Right renal cortex interstitium (tissue), 3 donors: Measurements from ENCODE around the gene SLC46A2. TPM values are rescaled to one million over a fixed set of nuclear protein-coding genes. Genes with fewer than 3 reads are reported as not detected.

Experiments used
- DNase-seq, 3 donors: peaks; one replicate each; pipeline ENCODE4 v3.0.0-alpha.2; 2013; ENCODE audit warnings: low read depth in 3 of 3, low spot score in 2 of 3
- polyA plus RNA-seq, 3 donors: library from polyadenylated mRNA; unstranded; fragments of 120-200 nt; gene quantifications; one replicate each; pipeline ENCODE4 v1.2.1, GENCODE V29; 2013; ENCODE audit not compliant: insufficient read length in 3 of 3

The SLC46A2 gene
- polyA plus RNA-seq, 3 donors, result 0.08 to 0.30 (median 0.12) TPM

DNA sequence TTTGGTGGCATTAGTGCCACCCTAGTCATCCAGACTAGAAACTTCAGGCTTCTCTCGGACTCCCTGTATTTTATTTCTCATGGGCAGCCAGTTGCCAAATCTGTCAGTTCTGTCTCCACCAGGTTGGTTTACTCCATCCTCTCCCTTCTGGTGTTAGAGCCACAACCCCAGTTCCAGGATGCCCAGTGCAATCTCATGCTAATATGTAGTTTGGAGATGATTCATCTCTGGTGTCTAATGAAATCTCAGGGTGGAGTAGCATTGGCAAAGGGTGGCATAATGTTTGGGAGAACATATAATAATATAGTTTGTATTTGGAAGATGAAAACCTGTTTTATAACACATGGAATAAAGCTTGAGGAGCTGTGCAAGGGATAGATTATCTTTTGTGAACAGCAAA lies 30.2 kb downstream of the SLC46A2 start:
- no peak for DNase-seq

DNA sequence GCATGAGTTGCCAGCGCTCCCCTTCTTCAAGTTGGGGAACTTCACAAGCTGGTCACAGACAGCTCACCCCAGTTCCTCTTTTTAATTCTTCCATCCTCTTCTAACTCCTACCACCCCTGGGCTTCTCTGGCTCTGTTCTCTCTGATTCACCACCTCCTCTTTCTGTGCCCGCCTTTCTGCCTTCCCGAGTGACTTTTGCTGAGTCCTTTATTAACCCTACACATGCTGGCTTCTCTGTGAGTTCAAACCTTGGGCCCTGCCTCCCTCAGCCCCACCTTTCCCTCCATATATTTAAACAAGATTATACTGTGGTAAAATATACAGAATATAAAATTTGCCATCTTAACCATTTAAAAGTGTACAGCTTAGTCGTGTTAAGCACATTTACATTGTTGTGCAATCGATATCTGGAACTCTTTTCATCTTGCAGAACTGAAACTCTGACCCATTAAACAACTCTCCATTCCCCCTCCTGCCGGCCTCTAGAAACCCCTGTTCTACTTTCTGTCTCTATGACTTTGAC lies 32.0 kb downstream of the SLC46A2 start:
- DNase-seq, result no peak

DNA sequence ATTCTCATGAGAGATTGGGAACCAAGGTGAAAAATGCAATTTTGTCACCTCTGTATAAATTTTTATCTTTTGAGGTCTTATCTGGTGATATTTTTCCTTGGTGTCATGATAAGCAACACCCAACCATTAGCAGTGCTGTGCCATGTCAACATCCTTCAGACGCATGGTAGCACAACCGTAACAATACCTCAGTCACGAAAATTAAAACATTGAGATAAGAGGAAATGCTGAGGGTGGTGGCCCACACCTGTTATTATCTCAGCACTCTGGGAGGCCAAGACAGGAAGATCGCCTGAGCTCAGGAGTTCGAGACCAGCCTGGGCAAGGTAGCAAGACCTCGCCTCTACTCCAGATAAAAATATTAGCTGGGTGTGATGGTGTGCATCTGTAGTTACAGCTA lies 32.7 kb downstream of the SLC46A2 start:
- no peak for DNase-seq

DNA sequence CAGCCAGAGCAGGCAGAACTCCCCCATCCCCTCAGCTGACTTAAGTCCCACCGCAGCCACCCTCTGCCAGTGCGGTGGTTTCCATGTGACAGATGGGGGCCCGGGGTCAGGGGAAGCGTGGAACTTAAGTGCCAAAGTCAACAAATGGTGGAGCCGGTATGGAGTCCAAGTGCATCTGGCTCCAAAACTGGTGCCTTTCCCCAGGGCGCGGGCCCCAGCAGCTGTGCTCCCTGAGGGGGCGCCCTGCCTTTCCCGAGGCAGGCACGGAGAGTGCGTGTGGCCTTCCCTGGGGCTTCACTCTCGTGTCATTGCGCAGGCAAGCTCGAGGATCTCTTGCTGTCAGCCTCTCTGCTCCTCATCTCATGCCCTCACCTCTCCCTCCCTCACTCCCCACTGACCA lies 33.8 kb downstream of the SLC46A2 start:
- DNase-seq, result no peak

DNA sequence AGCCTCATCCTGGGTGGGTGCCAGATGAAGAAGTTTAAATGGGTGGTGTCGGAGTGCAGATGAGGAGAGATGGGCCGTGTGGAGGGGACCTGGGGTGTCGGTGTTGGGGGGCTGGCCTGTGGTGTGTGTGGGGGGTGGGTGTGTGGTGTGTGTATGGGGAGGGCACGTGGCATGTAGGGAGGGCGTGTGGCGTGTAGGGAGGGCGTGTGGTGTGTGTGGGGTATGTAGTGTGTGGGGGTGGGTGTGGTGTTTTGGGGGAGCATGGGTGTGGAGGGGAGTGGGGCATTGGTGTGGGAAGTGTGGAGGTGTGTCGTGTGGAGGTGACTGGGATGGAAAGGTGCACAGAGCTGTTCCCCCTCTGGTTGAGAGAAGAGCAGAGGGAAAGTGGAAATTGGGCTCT lies 34.5 kb downstream of the SLC46A2 start:
- DNase-seq, result no peak

DNA sequence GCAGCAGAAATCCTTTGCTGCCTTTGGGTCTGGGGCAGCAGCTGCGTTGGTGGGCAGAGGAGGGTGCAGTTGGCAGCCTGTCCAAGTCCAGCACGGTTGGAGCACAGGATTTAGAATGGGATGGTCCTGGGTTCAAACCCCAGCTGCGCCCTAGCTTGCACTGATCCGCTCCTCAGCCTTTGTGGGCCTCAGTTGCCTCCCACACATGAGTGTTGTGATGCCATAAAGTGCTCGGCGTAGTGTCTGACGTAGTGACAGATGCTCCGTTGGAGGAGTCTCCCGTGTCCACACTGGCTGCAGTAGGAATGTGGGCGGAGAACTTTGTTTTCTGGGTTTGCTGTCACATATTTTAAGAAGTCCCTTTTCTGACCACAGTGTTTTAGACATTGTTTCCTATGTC lies 36.0 kb downstream of the SLC46A2 start:
- no peak for DNase-seq

DNA sequence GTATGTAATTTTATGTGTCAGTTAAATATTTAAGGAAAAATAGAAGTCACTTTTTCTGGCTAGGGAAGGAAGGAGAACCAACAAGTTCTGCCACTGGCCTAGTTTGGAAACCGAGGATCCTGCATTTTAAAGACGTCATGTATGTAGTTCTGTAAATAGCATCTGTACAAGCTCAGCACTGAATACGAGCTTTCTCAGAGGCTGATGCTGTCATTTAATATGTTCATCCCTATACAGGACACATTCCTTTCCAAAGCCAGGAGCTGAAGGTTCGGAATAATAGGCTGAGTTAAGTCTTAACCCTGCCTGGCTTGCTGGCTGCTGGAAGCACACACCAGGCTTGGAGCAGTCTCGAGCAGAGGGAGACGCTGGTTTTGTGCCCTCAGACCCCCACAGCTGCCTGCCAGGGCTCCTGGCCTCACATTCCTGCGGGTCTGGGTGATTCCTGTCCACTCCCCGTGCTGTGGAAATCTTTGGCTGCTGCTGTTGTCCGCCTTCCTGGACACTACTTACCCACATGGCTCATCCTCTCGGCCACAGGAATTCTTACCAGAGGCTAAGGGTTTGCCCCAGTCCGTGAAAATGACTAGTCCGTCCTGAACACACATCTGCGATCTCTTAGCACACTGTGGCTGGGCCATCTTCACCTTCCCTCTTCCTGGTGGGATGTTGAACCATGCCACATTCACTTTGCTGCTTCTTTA lies 36.6 kb downstream of the SLC46A2 start:
- DNase-seq, result no peak

DNA sequence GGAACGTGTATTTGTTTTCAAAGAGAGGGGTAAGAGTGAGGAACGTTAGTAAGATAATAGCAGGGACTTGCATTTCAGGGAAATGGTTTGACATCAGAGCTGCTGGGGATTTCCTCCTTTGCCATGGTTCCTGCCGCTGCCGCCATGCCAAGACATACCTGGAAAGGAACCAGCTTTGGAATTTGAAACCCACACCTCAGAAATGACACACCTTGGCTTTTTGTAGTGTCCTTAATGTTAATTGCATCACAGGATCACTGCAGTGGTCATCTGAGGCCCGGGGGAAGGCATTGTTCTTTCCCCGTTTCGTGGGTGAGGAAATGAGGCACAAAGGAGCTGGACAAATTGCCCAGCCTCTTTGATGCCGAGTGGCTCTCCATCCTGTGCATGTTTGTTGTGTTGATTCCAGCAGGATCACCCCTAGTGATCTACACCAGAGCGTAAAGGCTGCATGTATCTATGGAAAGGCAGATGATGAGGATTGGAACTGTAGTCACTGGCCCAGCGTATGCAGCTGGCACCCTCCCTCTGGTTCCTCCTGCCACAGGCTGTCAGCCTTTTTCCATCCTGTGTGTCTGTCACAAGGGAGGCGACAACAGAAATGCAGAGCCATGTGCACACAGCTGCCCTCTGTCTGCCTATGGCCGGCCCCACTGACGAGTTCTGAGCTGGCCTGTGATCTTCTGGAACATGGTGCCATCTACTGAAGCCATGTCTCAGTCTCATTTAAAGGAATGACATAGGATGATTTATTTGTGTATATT lies 37.8 kb downstream of the SLC46A2 start:
- no peak for DNase-seq

DNA sequence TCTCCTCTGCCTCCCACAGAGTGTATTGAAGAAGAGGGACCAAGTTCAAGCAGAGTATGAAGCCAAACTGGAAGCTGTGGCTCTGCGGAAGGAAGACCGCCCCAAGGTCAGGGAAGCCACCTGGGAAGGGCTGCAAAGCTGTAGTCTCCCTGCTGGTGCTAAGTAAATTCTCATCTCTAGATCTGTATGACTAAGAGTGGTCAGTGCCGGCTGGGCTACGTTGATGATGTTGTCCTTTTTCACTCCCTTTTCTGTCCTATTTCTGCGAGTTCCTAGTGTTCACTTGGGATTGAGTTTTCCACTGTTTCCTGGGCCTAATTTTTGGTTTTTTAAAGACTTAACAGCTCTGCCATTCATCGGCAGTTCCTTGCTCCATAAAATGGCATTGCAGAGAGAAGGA lies 39.8 kb downstream of the SLC46A2 start:
- DNase-seq, result no peak

DNA sequence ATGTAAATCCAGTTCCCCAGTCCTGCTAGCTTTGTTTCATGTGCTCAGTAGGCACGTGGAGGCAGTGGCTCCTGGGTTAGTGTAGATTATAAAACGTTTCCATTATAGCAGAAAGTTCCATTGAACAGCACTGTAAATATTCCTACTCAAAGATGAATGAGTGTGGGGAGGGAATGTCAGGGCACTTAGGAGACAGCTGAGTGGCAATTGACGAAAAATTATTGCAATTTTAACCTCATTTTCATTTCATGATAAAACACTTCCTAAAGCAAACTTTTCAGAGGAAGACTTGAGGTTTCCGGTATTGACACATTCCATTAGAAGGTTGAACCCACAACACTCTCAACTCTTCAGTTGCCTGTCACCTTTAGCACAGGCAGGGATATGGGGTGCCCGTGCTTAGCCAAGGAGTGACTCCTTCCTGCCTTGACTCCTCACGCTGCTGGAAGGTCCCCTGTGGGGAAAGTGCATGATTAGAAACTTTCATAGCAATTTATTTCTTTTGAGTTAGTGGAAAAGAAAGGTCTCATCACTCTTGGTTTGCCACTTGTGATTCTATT lies 41.2 kb downstream of the SLC46A2 start:
- DNase-seq, result no peak

DNA sequence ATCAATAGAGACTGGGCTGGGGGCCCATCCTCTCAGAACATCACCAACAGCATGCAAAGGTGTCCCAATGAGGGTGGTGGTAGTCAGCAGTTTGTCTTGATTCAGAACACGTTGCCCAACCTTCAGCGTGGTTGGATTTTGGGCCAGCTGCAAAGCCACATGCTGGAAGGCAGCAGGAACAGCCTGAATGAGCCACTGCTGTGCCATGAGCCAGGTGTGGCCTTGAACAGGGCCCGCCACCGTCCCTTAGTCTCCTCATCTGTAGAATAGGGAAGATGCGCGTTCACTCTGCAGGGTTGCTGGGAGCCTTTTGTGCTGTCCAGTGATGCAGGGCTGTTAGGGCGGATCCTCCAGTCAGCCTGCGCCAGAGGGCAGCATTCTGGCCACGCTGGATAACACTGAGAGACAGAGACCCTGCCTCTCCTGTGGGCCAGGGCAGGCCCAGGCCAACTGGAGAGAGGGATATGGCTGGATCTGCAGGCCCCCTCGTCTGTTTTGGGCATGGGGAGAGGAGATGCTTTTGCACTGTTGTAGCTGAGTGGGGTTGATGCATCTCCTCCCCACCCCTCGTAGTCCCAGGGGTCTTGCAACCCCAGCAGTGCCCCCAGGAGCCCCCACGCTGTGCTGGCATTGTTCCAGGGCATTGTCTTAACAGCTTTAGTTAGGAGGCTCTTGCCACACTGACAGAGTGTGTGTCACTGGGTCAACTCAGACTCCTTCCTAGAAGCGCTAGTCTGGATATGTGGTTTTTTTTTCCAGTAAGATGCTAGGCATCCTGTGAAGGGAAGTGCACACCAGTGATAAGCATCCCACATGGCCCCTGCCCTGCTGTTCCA lies 42.1 kb downstream of the SLC46A2 start:
- no peak for DNase-seq

DNA sequence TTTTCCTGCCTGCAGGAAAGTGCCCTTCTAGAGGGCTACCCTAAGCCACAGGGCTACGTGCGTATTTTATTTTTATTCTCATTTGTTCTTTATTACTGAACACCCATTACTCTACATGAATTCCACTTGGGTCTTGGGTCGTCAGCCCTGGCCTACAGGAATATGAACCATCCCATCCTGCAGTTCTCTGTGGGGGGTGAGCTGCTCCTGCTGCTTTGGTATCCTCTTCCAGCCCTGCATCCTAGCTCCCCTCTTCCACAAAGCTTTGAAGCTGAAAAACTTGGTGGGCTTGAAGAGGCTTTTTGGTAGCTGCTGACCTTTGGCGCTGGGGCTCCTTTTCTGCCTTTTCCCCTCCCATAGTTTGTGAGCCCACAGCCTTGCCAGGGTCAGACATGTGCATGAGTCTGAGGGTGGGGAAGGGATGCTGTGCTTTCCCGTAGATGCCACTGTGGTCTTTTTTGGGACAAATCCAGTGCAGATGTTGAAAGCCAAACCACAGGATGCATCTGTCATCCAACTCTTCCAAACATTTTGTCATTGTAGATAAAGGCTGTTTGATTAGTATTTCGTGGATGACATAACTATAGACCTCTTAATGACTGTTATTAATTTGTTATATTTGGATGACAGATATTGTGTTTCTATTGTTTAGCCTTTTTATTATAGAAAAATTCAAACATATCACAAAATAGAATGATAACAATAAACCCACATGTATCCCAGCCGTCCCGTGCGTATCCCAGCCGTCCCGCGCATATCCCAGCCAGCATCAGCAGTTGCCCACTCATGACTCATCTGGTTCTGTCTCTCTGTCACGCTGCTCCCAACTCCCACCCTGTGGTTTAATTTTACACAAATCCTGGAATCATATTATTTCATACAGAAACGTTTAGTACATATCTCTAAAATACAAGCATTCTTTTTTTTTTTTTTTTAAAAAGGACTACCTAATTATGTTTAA lies 43.9 kb downstream of the SLC46A2 start:
- no peak for DNase-seq

DNA sequence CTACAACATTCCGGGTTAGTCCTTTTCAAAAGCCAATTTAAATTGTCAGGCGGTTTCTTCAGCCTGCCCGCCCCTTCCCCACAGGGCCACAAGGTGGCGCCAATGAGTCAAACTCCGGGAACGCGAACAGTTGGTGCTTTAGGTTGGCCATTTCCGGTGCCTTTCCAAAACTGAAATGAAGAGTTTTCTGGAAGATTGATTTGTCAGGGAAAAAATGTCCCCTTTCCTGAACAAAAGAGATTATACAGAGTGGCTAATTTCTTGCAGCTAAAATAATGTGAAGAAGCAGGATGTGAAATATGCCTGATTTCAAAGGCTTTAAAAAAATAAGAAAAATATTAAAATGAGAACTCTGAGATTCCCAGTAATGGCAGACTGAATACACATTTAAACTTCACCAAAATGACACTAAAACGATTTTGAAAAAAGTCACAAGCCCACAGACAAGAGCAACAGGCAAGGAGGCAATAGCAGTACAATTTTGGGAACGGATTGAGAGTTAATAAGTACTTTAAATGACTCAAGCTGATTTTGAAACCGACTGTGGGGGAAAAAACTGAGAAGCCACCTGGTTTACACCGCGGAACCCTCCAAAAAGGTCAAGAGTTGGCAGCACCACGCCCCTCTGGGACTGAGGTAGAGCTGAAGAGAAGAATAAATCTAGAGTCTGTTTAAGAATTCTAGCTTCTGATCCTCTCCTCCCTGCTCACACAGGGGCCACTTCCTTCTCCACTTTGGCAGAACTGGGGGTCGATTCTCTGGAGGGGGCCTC lies 45.7 kb downstream of the SLC46A2 start:
- DNase-seq, result peak; percentile 47 to 57 (median 54)

DNA sequence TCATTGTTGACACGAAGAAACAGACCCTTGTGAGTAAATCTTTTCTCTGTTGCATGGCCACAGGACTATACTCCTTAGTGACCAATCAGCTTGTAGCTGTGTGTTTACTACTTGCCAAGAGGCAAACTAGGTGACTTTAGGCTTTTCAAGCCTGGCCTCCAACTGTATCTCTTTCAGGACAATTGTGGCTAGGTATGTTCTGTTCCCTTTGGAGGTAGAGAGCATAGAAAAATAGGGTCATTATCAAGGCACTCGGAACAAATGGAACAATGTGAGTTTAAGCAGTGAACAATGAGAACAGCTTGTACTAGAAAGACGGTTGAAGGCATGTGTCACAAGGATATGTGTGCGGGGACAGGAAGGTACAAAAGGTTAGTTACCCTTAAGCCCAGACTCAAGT lies 48.1 kb downstream of the SLC46A2 start:
- no peak for DNase-seq

DNA sequence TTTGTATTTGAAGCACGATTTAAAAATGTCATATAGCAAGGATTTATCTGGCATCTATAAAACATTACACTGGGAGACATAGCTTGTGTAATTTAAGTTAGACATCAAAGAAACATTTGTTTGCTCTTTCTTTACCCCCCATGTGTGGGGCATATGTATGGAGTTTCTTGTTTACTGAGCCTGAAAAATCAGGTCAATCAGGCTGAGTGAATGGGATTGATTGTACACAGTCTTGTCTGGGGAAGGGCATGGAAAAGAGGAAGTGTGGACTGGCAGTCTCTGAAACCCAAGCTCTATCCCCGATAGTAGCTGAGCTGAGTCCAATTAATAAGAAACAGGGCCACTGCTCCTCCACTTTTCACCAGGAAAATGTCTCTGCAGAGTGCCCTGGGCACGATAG lies 49.4 kb downstream of the SLC46A2 start:
- DNase-seq, result no peak

DNA sequence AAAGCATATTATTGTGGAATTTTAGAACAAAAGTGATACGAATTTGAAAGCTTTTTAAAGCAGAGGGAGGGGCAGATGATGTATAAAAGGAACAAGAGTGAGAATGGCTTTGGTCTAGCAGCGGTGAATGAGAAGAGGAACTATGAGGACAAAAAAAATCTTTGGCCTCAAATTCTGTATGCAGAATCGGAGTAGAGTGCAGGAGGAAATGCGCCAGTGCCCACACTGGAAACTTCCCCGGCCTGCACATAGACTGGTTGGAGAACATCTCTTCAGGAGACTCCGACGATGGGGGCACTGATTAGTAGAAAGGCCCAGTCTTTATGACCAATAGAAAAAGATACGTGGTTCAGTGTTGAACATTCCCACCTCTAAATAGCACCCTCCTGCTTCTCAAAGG lies 51.3 kb downstream of the SLC46A2 start:
- no peak for DNase-seq

DNA sequence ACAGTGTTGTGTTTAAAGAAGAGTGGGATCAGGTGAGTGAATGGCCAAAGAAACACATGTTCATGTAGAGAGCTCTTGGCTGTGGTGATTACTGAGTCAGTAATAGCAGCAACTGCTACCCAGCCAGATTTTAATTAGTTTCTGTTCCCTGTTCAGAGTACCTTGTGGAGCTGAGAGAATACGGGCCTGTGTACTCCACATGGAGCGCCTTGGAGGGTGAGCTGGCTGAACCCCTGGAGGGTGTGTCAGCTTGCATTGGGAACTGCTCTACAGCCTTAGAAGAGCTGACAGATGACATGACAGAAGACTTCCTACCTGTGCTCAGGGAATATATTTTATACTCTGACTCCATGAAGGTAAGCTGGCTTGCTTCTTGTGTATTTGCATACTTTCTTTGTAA lies 52.3 kb downstream of the SLC46A2 start:
- no peak for DNase-seq

DNA sequence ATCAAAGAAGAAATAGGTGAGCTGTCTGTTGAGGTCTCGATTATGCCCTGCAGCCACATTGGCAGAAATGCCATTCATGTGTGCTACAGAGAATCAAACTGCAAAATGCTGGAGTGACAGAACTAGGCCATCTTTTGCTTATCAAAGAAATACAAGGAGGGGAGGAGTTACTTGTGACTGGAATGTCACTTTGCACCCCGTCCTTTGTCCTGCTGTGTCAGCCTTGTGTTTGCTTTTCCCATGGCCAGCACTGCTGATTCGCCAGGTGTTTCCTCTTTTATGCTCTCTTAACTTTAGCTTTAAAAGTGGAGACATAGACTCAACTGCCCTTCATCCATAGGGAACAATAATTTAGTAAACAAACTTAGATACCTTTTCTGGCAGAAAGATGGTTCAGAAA lies 54.3 kb downstream of the SLC46A2 start:
- no peak for DNase-seq

DNA sequence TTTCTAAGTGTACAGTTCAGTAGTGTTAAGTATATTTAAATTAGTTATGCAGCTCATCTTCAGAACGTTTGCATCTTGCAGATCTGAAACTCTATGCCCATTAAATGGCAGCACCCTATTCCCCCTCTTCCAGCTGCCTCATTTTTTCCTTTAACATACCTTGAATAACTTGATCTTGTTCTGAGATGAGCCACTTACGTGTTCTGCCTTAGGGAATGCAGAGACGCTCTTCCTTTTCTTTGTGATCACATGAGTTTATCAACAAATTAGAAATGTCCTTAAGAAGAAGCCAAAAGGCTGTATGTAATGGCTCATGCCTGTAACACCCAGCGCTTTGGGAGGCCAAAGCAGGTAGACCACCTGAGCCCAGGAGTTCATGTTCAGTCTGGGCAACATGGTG lies 57.6 kb downstream of the SLC46A2 start:
- no peak for DNase-seq
